Fibroblast of skin of left quadriceps (primary cell): ENCODE results near the gene UPK3BL2.
"Not testable (repeated sequence)": the region's sequence is repeated elsewhere in the genome, so short reads cannot be mapped to it uniquely, and the experiment has no call there.

Experiments used
- DNase-seq, 2 experiments: peaks; one replicate each; pipeline ENCODE4 v3.0.0-alpha.2; 2013; ENCODE audit warnings: low read depth in 2 of 2

Gene UPK3BL2, protein sequence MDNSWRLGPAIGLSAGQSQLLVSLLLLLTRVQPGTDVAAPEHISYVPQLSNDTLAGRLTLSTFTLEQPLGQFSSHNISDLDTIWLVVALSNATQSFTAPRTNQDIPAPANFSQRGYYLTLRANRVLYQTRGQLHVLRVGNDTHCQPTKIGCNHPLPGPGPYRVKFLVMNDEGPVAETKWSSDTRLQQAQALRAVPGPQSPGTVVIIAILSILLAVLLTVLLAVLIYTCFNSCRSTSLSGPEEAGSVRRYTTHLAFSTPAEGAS

DNA sequence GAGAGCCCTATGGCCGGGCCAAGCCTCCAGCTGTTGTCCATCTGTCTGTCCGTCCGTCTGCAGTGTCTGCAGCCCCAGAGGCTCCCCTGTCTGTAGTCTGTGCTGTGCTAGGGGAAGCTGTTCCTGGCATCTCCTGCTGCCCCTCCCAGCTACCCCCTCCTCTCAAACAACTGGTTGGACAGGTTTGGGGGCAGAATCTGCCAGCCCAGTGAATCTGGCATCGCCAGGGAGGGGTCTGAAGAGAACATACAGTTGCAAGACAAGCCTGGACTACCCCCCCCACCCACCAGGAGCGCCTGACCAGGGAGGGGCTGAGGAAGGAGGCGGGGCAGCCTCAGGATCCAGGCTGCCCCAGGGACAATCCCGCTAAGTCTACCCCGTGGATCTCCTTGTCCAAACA is at the start of gene UPK3BL2:
Gene UPK3BL2 (minus strand): TSS at position 101 of the 400 bp plus-strand sequence. CDS start 60 bp downstream, at position 41.
- DNase-seq = not testable (repeated sequence)

- not testable (repeated sequence) for DNase-seq
These were observed 49.1 kb upstream of the UPK3BL2 start for GRCh38 chr7:102592477-102593019.

GRCh38 chr7:102589857-102590256 is 46.4 kb upstream of the UPK3BL2 start:
- not testable (repeated sequence) for DNase-seq

- DNase-seq = not testable (repeated sequence)
These were observed 40.0 kb upstream of the UPK3BL2 start for GRCh38 chr7:102583495-102583894.

GRCh38 chr7:102581722-102582121 is 38.2 kb upstream of the UPK3BL2 start:
- not testable (repeated sequence) for DNase-seq

DNA sequence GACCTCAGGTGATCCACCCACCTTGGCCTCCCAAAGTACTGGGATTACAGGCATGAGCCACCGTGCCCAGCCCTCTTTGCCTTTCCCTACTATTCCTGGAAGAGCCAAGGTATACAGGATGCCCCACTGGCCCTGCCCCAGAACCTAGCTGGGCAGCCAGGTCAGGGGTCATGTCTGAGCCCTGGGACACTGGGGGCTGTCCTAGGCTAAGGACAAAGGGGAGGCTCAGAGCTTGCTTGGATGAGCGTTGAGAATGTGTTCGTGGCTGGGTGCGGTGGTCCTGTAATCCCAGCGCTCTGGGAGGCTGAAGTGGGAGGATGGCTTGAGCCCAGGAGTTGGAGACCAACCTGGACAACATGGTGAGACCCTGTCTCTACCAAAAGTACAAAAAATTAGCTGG is 35.0 kb upstream of the UPK3BL2 start:
- DNase-seq = not testable (repeated sequence)

DNA sequence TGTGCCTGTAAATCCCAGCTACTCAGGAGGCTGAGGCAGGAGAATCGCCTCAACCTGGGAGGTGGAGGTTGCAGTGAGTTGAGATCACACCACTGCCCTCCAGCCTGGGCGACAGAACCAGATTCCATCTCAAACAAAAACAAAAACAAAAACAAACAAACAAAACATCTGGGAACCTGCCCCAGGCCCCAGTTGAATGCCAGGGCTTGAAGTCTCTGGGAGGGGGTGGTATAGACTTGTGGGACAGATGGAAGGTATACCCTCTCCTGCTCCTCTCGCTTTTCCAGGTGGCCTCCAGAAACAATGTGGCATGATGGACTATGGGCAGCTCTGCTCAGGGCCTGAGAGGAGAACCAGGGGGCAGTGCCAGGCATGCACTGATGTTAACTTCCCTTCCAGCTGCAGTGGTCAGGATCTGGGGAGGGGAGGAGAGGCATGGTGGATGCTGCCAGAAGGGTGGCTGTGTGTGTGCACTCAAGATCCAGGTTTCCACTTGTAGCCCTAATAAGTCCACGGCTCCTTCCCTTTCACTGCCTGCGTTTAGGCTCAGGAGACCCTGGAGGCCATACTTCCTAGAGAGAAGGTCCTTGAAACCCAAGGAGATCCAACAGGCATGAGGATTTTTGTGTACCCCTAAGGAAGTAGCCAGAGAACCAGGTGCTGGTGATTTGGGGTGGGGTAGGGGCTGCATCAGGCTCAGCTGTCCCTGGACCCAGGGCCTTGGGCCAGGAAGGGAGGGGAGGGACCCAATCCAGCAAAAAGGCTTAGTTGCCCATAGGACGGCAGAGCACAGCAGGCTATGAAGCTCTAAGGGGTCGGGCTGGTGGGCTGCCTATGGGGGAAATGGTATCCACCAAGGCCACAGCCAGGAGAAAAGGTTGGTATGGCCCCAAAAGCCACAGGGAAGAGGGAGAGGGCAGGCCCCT is 34.1 kb upstream of the UPK3BL2 start:
- DNase-seq = not testable (repeated sequence)

GRCh38 chr7:102576363-102576762 is 32.9 kb upstream of the UPK3BL2 start:
- not testable (repeated sequence) for DNase-seq

- DNase-seq = not testable (repeated sequence)
These were observed 31.1 kb upstream of the UPK3BL2 start for GRCh38 chr7:102574607-102575006.

GRCh38 chr7:102572261-102573239 is 29.1 kb upstream of the UPK3BL2 start, which contains the start of gene POLR2J3:
Gene POLR2J3, minus strand, starts transcription at chr7:102572583. Its CDS starts 62 bp downstream, at chr7:102572521.
- peak in 1 of 2 experiments; percentile 85 for DNase-seq

DNA sequence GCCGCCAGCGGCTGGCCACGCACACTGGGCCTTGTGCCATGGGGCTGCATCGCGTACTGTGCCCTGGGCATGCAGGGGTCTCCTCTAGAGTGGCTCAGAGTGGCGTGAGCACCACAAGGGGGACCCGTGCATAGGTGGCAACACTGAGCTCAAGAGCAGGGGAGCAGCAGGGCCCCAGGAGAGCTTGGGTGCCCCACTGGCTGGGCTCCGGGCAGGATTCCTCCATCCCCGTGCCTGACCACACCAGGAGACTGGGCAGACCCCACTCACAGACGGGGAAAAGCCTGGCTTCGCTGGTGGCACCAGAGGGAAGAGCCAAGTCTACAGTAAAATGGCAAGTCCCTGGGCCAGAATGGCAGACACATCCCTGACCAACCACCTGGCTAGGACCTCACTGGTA is 25.1 kb upstream of the UPK3BL2 start:
- not testable (repeated sequence) for DNase-seq

- DNase-seq = not testable (repeated sequence)
These were observed 7.4 kb upstream of the UPK3BL2 start, which contains the start of gene SPDYE2 for GRCh38 chr7:102550808-102551422. Gene SPDYE2, plus strand, starts transcription at chr7:102551226. Its CDS starts 2,030 bp downstream, at chr7:102553256.

GRCh38 chr7:102546353-102546752 is 2.9 kb upstream of the UPK3BL2 start:
- DNase-seq = not testable (repeated sequence)

DNA sequence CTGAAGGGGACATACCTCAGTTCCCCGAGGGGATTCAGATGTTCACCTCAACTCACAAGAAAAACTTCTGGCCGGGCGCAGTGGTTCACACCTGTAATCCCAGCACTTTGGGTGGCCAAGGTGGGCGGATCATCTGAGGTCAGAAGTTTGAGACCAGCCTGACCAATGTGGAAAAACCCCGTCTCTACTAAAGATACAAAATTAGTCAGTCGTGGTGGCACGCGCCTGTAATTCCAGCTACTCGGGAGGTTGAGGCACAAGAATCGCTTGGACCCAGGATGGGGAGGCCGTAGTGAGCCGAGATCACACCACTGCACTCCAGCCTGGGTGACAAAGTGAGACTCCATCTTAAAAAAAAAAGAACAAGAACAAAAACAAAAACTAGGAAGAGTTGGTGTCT is 1.8 kb upstream of the UPK3BL2 start:
- DNase-seq = not testable (repeated sequence)

DNA sequence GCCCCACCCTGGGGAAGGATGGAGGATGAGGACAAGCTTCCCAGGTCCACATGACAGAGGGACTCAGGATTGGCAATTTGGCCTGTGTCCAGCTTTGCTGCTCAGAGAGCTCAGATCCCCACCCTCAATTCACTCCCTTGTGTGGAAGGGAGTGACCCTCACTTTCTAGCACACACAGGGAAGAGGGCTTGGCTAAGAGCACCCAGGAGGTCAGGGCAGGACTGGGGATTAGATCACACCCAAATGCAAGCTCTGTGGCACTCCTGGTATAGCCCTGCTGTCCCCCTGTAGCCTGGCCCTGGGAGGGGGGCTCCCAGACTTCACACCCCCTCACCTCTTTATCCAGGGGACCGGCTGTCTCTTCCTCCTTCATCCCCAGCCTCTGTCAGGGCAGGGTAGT is 876 bp upstream of the UPK3BL2 start:
- DNase-seq = not testable (repeated sequence)

- not testable (repeated sequence) for DNase-seq
These were observed 725 bp downstream of the UPK3BL2 start for GRCh38 chr7:102542771-102543170.

- not testable (repeated sequence) for DNase-seq
These were observed 1.4 kb downstream of the UPK3BL2 start for GRCh38 chr7:102542083-102542482.

- not testable (repeated sequence) for DNase-seq
These were observed 2.9 kb downstream of the UPK3BL2 start for GRCh38 chr7:102540604-102541003.

- not testable (repeated sequence) for DNase-seq
These were observed 8.4 kb downstream of the UPK3BL2 start for GRCh38 chr7:102535062-102535615.

GRCh38 chr7:102532127-102532526 is 11.4 kb downstream of the UPK3BL2 start:
- DNase-seq = not testable (repeated sequence)
